NCI-H460 (cell line): Measurements from ENCODE around the gene GLTPD2. TPM values are rescaled to one million over a fixed set of nuclear protein-coding genes. Genes with fewer than 3 reads are reported as not detected.

ENCODE experiments used
- DNase-seq: peaks from one replicate; pipeline ENCODE4 v3.0.0-alpha.2; 2016; ENCODE audit warnings: low read depth; ENCODE audit errors: extremely low read depth
- polyA plus RNA-seq: library from polyadenylated mRNA; depleted of rRNA; stranded (reverse); fragments of >200 nt; gene quantifications from 2 replicates; pipeline ENCODE4 v1.2.3, GENCODE V29; 2014; cell fraction: nucleus; rRNA removed
- total RNA-seq: library from RNA; depleted of rRNA; stranded (reverse); fragments of >200 nt; shearing (Covaris generic); gene quantifications from 2 replicates; pipeline ENCODE4 v1.2.3, GENCODE V29; 2014; rRNA removed

The GLTPD2 gene
- not detected in 2 replicates for total RNA-seq
- polyA plus RNA-seq = not detected in 2 replicates

- DNase-seq = no peak
Observed at GRCh38 chr17:4788807-4789700, at the start of gene GLTPD2. Gene GLTPD2 (plus strand): TSS chr17:4788964. CDS start chr17:4789012, 48 bp downstream.

GRCh38 chr17:4739122-4740024 is 49.4 kb upstream of the GLTPD2 start, which contains the start of the genes CXCL16 and ZMYND15:
Gene CXCL16 (minus strand): TSS chr17:4739928. CDS start chr17:4739339, 589 bp downstream.
Gene ZMYND15 (plus strand): TSS chr17:4739833. CDS start chr17:4740549, 716 bp downstream.
- DNase-seq = peak; percentile 22

GRCh38 chr17:4740025-4740351 is 48.8 kb upstream of the GLTPD2 start:
- DNase-seq = no peak

- DNase-seq = no peak
Observed at GRCh38 chr17:4740584-4740983, 48.2 kb upstream of the GLTPD2 start.

GRCh38 chr17:4741544-4741943 is 47.2 kb upstream of the GLTPD2 start:
- DNase-seq = no peak

GRCh38 chr17:4742133-4742532 is 46.6 kb upstream of the GLTPD2 start:
- DNase-seq = no peak

- no peak for DNase-seq
Observed at GRCh38 chr17:4742629-4743028, 46.1 kb upstream of the GLTPD2 start.

- DNase-seq = no peak
Observed at GRCh38 chr17:4743216-4743615, 45.5 kb upstream of the GLTPD2 start.

GRCh38 chr17:4743898-4744297 is 44.9 kb upstream of the GLTPD2 start:
- no peak for DNase-seq

- DNase-seq = no peak
Observed at GRCh38 chr17:4744999-4745969, 43.5 kb upstream of the GLTPD2 start.

GRCh38 chr17:4747847-4748246 is 40.9 kb upstream of the GLTPD2 start:
- no peak for DNase-seq

GRCh38 chr17:4748686-4749085 is 40.1 kb upstream of the GLTPD2 start:
- no peak for DNase-seq

- no peak for DNase-seq
Observed at GRCh38 chr17:4750606-4751005, 38.2 kb upstream of the GLTPD2 start.

- no peak for DNase-seq
Observed at GRCh38 chr17:4751932-4752331, 36.8 kb upstream of the GLTPD2 start.

GRCh38 chr17:4753392-4753791 is 35.4 kb upstream of the GLTPD2 start:
- DNase-seq = no peak

GRCh38 chr17:4759776-4760236 is 29.0 kb upstream of the GLTPD2 start:
- DNase-seq = peak; percentile 18

GRCh38 chr17:4764595-4764994 is 24.2 kb upstream of the GLTPD2 start:
- DNase-seq = no peak

GRCh38 chr17:4766201-4766600 is 22.6 kb upstream of the GLTPD2 start:
- no peak for DNase-seq

GRCh38 chr17:4766723-4767122 is 22.0 kb upstream of the GLTPD2 start:
- DNase-seq = no peak

GRCh38 chr17:4768298-4768697 is 20.5 kb upstream of the GLTPD2 start:
- no peak for DNase-seq
